Breast epithelium (tissue), 3 donors: ENCODE results near the gene RYR3.

Experiments used
- POLR2A ChIP-seq: fragments of 450-650 bp; IDR thresholded peaks from one replicate; pipeline ENCODE4 v1.6.1; 2016; ENCODE audit warnings: antibody characterized with exemption, mild to moderate bottlenecking, moderate library complexity
- POLR2AphosphoS5 ChIP-seq, 3 donors: sonication (generic); formaldehyde crosslinking; IDR thresholded peaks; one replicate each; pipeline ENCODE4 v1.6.1; 2017; ENCODE audit warnings: antibody characterized with exemption in 3 of 3
- TF ChIP-seq, protein P1 (sequence below), 3 donors: fragments of 450-650 bp; IDR thresholded peaks; one replicate each; pipeline ENCODE4 v1.5.1; 2016 to 2017; ENCODE audit warnings: antibody characterized with exemption in 3 of 3, mild to moderate bottlenecking in 3 of 3, moderate library complexity in 3 of 3

DNA sequence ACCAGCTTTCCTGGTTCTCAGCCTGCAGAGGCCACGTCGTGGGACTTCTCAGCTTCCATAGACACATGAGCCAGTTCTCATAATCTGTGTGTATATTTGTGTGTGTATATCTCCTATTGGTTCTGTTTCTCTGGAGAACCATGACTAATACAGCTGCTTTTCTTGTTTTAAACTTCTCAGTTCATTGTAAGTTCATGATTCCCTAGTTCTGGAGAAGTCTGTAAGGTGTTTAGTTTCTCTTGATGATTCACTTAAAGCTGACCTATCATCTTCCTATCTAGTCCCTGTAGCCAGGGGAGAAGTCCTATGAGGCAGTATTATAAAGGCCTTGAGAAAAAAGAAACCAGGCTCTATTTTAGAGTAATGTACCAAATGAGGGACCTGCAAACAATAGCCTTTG lies 147.7 kb downstream of the RYR3 start:
- TF ChIP-seq POLR2AphosphoS5 (IDR thresholded peaks at IDR 0.05), result no peak
- TF ChIP-seq, protein P1, sequence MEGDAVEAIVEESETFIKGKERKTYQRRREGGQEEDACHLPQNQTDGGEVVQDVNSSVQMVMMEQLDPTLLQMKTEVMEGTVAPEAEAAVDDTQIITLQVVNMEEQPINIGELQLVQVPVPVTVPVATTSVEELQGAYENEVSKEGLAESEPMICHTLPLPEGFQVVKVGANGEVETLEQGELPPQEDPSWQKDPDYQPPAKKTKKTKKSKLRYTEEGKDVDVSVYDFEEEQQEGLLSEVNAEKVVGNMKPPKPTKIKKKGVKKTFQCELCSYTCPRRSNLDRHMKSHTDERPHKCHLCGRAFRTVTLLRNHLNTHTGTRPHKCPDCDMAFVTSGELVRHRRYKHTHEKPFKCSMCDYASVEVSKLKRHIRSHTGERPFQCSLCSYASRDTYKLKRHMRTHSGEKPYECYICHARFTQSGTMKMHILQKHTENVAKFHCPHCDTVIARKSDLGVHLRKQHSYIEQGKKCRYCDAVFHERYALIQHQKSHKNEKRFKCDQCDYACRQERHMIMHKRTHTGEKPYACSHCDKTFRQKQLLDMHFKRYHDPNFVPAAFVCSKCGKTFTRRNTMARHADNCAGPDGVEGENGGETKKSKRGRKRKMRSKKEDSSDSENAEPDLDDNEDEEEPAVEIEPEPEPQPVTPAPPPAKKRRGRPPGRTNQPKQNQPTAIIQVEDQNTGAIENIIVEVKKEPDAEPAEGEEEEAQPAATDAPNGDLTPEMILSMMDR (IDR thresholded peaks at IDR 0.05), result no peak
- no peak for TF ChIP-seq POLR2A
